NCI-H82 (cell line): ENCODE measurements around the gene C3orf52.

ENCODE experiments used
- DNase-seq: peaks from one replicate; lab custom pipeline; 2025; lab: John Stamatoyannopoulos, UW

Gene C3orf52

GRCh38 chr3:112086875-112087524 lies 811 bp downstream of the C3orf52 start:
- no peak for DNase-seq

GRCh38 chr3:112087746-112088145 lies 1.6 kb downstream of the C3orf52 start:
- no peak for DNase-seq

GRCh38 chr3:112088944-112089343 lies 2.8 kb downstream of the C3orf52 start:
- DNase-seq: no peak

- DNase-seq: no peak
These were observed 4.0 kb downstream of the C3orf52 start for GRCh38 chr3:112089956-112090886.

GRCh38 chr3:112090887-112091586 lies 4.8 kb downstream of the C3orf52 start:
- DNase-seq: no peak

GRCh38 chr3:112092496-112093179 lies 6.4 kb downstream of the C3orf52 start:
- DNase-seq: no peak

- DNase-seq: no peak
These were observed 7.0 kb downstream of the C3orf52 start for GRCh38 chr3:112093180-112093522.

- DNase-seq: no peak
These were observed 9.5 kb downstream of the C3orf52 start for GRCh38 chr3:112095731-112096130.

GRCh38 chr3:112096176-112096575 lies 10.0 kb downstream of the C3orf52 start:
- DNase-seq: no peak

- peak; percentile 15 for DNase-seq
These were observed 11.2 kb downstream of the C3orf52 start for GRCh38 chr3:112097378-112097777.

GRCh38 chr3:112101916-112102315 lies 15.7 kb downstream of the C3orf52 start:
- DNase-seq: no peak

- no peak for DNase-seq
These were observed 18.6 kb downstream of the C3orf52 start for GRCh38 chr3:112104774-112105173.

- no peak for DNase-seq
These were observed 23.1 kb downstream of the C3orf52 start for GRCh38 chr3:112109322-112109721.

GRCh38 chr3:112111785-112112402 lies 25.7 kb downstream of the C3orf52 start:
- peak; percentile 92 for DNase-seq

- no peak for DNase-seq
These were observed 28.5 kb downstream of the C3orf52 start for GRCh38 chr3:112114576-112115160.

- no peak for DNase-seq
These were observed 29.1 kb downstream of the C3orf52 start for GRCh38 chr3:112115161-112115739.

- no peak for DNase-seq
These were observed 29.7 kb downstream of the C3orf52 start for GRCh38 chr3:112115806-112116383.

- DNase-seq: peak; percentile 83
These were observed 30.6 kb downstream of the C3orf52 start for GRCh38 chr3:112116748-112117186.

- no peak for DNase-seq
These were observed 31.2 kb downstream of the C3orf52 start for GRCh38 chr3:112117415-112117814.

- DNase-seq: peak; percentile 32
These were observed 31.8 kb downstream of the C3orf52 start for GRCh38 chr3:112117841-112118571.
